Adrenal gland (tissue), 5 donors: Measurements from ENCODE around the gene GRAMD1A.

ENCODE experiments used
- POLR2A ChIP-seq, 2 donors: fragments of 450-650 bp; IDR thresholded peaks; one replicate each; pipeline ENCODE4 v1.6.1; 2017; ENCODE audit warnings: antibody characterized with exemption in 2 of 2, mild to moderate bottlenecking in 2 of 2, moderate library complexity in 1 of 2
- TF ChIP-seq, protein P1 (sequence below), 6 experiments: fragments of 450-650 bp in 4 of 6; fragments of 200-600 bp in 2 of 6; sonication (generic) in 1 of 6; IDR thresholded peaks; 1 replicate in 5 of 6; 2 replicates in 1 of 6; pipeline versions ENCODE4 v1.5.1 to v1.8.0; 2016 to 2021; ENCODE audit warnings: antibody characterized with exemption in 6 of 6, mild to moderate bottlenecking in 2 of 6, moderate library complexity in 1 of 6
- donor health status: DM: no; HTN: no; CAD: no.

DNA sequence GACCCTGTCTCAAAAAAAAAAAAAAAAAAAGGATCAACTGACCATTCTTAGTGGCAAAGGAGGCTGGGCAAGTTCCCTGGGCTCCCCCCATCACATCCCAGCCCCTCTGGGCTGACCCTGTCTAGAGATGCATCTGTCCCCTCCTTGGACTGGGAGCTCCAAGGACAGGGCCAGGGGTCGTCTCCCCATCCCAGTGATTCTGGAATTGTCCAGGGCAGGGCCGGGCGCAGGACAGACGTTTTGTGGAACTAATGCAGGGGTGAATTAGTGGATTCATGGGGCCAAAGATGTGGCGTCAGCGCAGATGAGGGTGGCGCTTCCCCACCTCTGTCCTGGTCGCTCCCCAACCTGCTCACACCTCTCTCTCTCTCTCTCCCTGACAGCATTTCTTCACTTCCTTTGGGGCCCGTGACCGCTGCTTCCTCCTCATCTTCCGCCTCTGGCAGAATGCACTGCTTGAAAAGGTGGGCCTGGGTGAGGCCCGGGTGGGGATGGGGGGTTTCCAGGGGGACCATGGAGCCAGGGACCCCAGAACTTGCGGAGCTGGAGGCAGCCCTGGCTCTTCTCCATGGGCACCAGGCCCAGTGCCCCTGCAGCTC is 11.1 kb downstream of the GRAMD1A start:
- TF ChIP-seq, protein P1, sequence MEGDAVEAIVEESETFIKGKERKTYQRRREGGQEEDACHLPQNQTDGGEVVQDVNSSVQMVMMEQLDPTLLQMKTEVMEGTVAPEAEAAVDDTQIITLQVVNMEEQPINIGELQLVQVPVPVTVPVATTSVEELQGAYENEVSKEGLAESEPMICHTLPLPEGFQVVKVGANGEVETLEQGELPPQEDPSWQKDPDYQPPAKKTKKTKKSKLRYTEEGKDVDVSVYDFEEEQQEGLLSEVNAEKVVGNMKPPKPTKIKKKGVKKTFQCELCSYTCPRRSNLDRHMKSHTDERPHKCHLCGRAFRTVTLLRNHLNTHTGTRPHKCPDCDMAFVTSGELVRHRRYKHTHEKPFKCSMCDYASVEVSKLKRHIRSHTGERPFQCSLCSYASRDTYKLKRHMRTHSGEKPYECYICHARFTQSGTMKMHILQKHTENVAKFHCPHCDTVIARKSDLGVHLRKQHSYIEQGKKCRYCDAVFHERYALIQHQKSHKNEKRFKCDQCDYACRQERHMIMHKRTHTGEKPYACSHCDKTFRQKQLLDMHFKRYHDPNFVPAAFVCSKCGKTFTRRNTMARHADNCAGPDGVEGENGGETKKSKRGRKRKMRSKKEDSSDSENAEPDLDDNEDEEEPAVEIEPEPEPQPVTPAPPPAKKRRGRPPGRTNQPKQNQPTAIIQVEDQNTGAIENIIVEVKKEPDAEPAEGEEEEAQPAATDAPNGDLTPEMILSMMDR (IDR thresholded peaks at IDR 0.05) = no peak
- TF ChIP-seq POLR2A (IDR thresholded peaks at IDR 0.05) = no peak
